ENCODE data around the gene OLR1.

Gene OLR1

GRCh38 chr12:10160617-10161385 lies 11.1 kb downstream of the OLR1 start:
- H3K4me3 ChIP-seq (ENCODE audit: low read depth, low read length), result no peak overlapping the region

GRCh38 chr12:10159280-10159679 lies 12.7 kb downstream of the OLR1 start:
- Histone ChIP-seq H3K4me3 (ENCODE audit: low read depth, low read length) (no peak overlapping the region), H3K4me1 (no peaks in the 10 kb centered on the region), H3K27me3 (peaks cover 13% of the 10 kb centered on the region), H3K36me3 (no peaks in the 10 kb centered on the region), H3K9me3 (no peaks in the 10 kb centered on the region)
- no peak for TF ChIP-seq CTCF (IDR thresholded peaks at IDR 0.05; ENCODE audit: low read depth, low read length)
- DNase-seq, result no peak

More at GRCh38 chr12:10160617-10161385, 11.1 kb downstream of the OLR1 start:
- H3K27me3 ChIP-seq, result peaks cover 11% of the 10 kb centered on the region; the same call in 1 of the 2 replicates
- H3K4me1 ChIP-seq, result no peaks in the 10 kb centered on the region
- no peak for TF ChIP-seq CTCF (IDR thresholded peaks at IDR 0.05; ENCODE audit: low read depth, low read length)
- H3K36me3 ChIP-seq, result no peaks in the 10 kb centered on the region
- no peaks in the 10 kb centered on the region for H3K9me3 ChIP-seq
- DNase-seq, result no peak

- Histone ChIP-seq H3K27me3 (peaks cover 15% of the 10 kb centered on the region), H3K4me3 (ENCODE audit: low read depth, low read length) (no peak overlapping the region), H3K9me3 (no peaks in the 10 kb centered on the region), H3K36me3 (no peaks in the 10 kb centered on the region), H3K4me1 (no peaks in the 10 kb centered on the region)
- no peak for TF ChIP-seq CTCF (IDR thresholded peaks at IDR 0.05; ENCODE audit: low read depth, low read length)
- no peak for DNase-seq
These were observed 13.5 kb downstream of the OLR1 start for GRCh38 chr12:10158406-10158805.

- TF ChIP-seq CTCF (IDR thresholded peaks at IDR 0.05; ENCODE audit: low read depth, low read length), result no peak
- DNase-seq, result no peak
- Histone ChIP-seq H3K4me1 (no peaks in the 10 kb centered on the region), H3K36me3 (no peaks in the 10 kb centered on the region), H3K27me3 (peaks cover 16% of the 10 kb centered on the region), H3K9me3 (no peaks in the 10 kb centered on the region), H3K4me3 (ENCODE audit: low read depth, low read length) (no peak overlapping the region)
These were observed 16.0 kb downstream of the OLR1 start for GRCh38 chr12:10155966-10156365.

GRCh38 chr12:10154145-10154496 lies 17.8 kb downstream of the OLR1 start:
- no peak for TF ChIP-seq CTCF (IDR thresholded peaks at IDR 0.05; ENCODE audit: low read depth, low read length)
- no peaks in the 10 kb centered on the region for H3K4me1 ChIP-seq
- no peak overlapping the region; the same call in 1 of the 2 replicates for H3K4me3 ChIP-seq (ENCODE audit: low read depth, low read length)
- no peaks in the 10 kb centered on the region for H3K36me3 ChIP-seq
- no peak for DNase-seq
- H3K27me3 ChIP-seq, result peaks cover 11% of the 10 kb centered on the region
- no peaks in the 10 kb centered on the region for H3K9me3 ChIP-seq
